IPS-18a (cell line): ENCODE data around the gene PRKG1.

Experiments used
- H3K27ac ChIP-seq: one replicate; pipeline ENCODE4 v1.5.1; 2013; ENCODE audit warnings: low read length
- H3K27me3 ChIP-seq: one replicate; pipeline ENCODE4 v1.6.1; 2013; ENCODE audit warnings: mild to moderate bottlenecking, low read length; ENCODE audit not compliant: control insufficient read depth, insufficient read depth
- H3K36me3 ChIP-seq: one replicate; pipeline ENCODE4 v1.6.1; 2013; ENCODE audit warnings: low read depth, low read length; ENCODE audit not compliant: control insufficient read depth
- H3K4me1 ChIP-seq: one replicate; pipeline ENCODE4 v1.6.1; 2013; ENCODE audit warnings: low read depth, low read length; ENCODE audit not compliant: control insufficient read depth
- H3K4me3 ChIP-seq: one replicate; pipeline ENCODE4 v1.5.1; 2013; ENCODE audit warnings: low read length
- H3K9ac ChIP-seq: one replicate; pipeline ENCODE4 v1.6.1; 2013; ENCODE audit warnings: mild to moderate bottlenecking, low read length, moderate library complexity
- H3K9me3 ChIP-seq: one replicate; pipeline ENCODE4 v1.6.1; 2013; ENCODE audit warnings: low read depth, low read length; ENCODE audit not compliant: control insufficient read depth

Gene PRKG1

GRCh38 chr10:51767103-51767763, 692.9 kb downstream of the PRKG1 start:
- peaks cover 7% of the 10 kb centered on the region for H3K4me1 ChIP-seq
- no peaks in the 10 kb centered on the region for H3K27me3 ChIP-seq
- H3K9me3 ChIP-seq, result no peaks in the 10 kb centered on the region
- no peak overlapping the region for H3K9ac ChIP-seq
- no peak overlapping the region for H3K27ac ChIP-seq
- H3K4me3 ChIP-seq, result no peak overlapping the region
- H3K36me3 ChIP-seq, result no peaks in the 10 kb centered on the region

GRCh38 chr10:51768886-51769465, 694.7 kb downstream of the PRKG1 start:
- Histone ChIP-seq H3K9ac (no peak overlapping the region), H3K27ac (no peak overlapping the region), H3K4me1 (peaks cover 12% of the 10 kb centered on the region), H3K9me3 (no peaks in the 10 kb centered on the region), H3K36me3 (no peaks in the 10 kb centered on the region), H3K4me3 (no peak overlapping the region), H3K27me3 (no peaks in the 10 kb centered on the region)

- Histone ChIP-seq H3K9me3 (no peaks in the 10 kb centered on the region), H3K4me1 (peaks cover 12% of the 10 kb centered on the region), H3K9ac (no peak overlapping the region), H3K27me3 (no peaks in the 10 kb centered on the region), H3K36me3 (no peaks in the 10 kb centered on the region), H3K4me3 (no peak overlapping the region), H3K27ac (no peak overlapping the region)
These were observed 696.4 kb downstream of the PRKG1 start for GRCh38 chr10:51770709-51771108.

- Histone ChIP-seq H3K4me1 (peaks cover 6% of the 10 kb centered on the region), H3K4me3 (no peak overlapping the region), H3K9ac (no peak overlapping the region), H3K36me3 (no peaks in the 10 kb centered on the region), H3K27me3 (no peaks in the 10 kb centered on the region), H3K9me3 (no peaks in the 10 kb centered on the region), H3K27ac (no peak overlapping the region)
These were observed 698.1 kb downstream of the PRKG1 start for GRCh38 chr10:51772387-51772786.

GRCh38 chr10:51773681-51774080, 699.4 kb downstream of the PRKG1 start:
- Histone ChIP-seq H3K9me3 (no peaks in the 10 kb centered on the region), H3K36me3 (no peaks in the 10 kb centered on the region), H3K4me3 (no peak overlapping the region), H3K4me1 (peaks cover 4% of the 10 kb centered on the region), H3K27ac (no peak overlapping the region), H3K9ac (no peak overlapping the region), H3K27me3 (no peaks in the 10 kb centered on the region)

- Histone ChIP-seq H3K36me3 (no peaks in the 10 kb centered on the region), H3K4me3 (no peak overlapping the region), H3K9ac (no peak overlapping the region), H3K27me3 (no peaks in the 10 kb centered on the region), H3K4me1 (no peaks in the 10 kb centered on the region), H3K27ac (no peak overlapping the region), H3K9me3 (no peaks in the 10 kb centered on the region)
These were observed 709.7 kb downstream of the PRKG1 start for GRCh38 chr10:51783941-51784340.

- Histone ChIP-seq H3K27ac (no peak overlapping the region), H3K4me3 (no peak overlapping the region), H3K9me3 (no peaks in the 10 kb centered on the region), H3K9ac (no peak overlapping the region), H3K36me3 (no peaks in the 10 kb centered on the region), H3K4me1 (no peaks in the 10 kb centered on the region), H3K27me3 (no peaks in the 10 kb centered on the region)
These were observed 711.9 kb downstream of the PRKG1 start for GRCh38 chr10:51786016-51786683.

GRCh38 chr10:51786684-51787035, 712.4 kb downstream of the PRKG1 start:
- no peaks in the 10 kb centered on the region for H3K27me3 ChIP-seq
- H3K36me3 ChIP-seq, result no peaks in the 10 kb centered on the region
- H3K4me1 ChIP-seq, result no peaks in the 10 kb centered on the region
- no peak overlapping the region for H3K27ac ChIP-seq
- no peak overlapping the region for H3K9ac ChIP-seq
- H3K9me3 ChIP-seq, result no peaks in the 10 kb centered on the region
- no peak overlapping the region for H3K4me3 ChIP-seq

GRCh38 chr10:51788273-51788672, 714.0 kb downstream of the PRKG1 start:
- Histone ChIP-seq H3K9ac (no peak overlapping the region), H3K9me3 (no peaks in the 10 kb centered on the region)

GRCh38 chr10:51789118-51789517, 714.8 kb downstream of the PRKG1 start:
- H3K27ac ChIP-seq, result no peak overlapping the region
- H3K4me3 ChIP-seq, result no peak overlapping the region
- H3K9ac ChIP-seq, result no peak overlapping the region
- H3K36me3 ChIP-seq, result no peaks in the 10 kb centered on the region
- H3K4me1 ChIP-seq, result no peaks in the 10 kb centered on the region
- H3K9me3 ChIP-seq, result no peaks in the 10 kb centered on the region
- no peaks in the 10 kb centered on the region for H3K27me3 ChIP-seq

More at GRCh38 chr10:51788273-51788672, 714.0 kb downstream of the PRKG1 start:
- Histone ChIP-seq H3K4me3 (no peak overlapping the region), H3K27ac (no peak overlapping the region), H3K4me1 (no peaks in the 10 kb centered on the region), H3K36me3 (no peaks in the 10 kb centered on the region), H3K27me3 (no peaks in the 10 kb centered on the region)

- Histone ChIP-seq H3K4me3 (no peak overlapping the region), H3K9ac (no peak overlapping the region), H3K36me3 (no peaks in the 10 kb centered on the region), H3K4me1 (no peaks in the 10 kb centered on the region), H3K9me3 (no peaks in the 10 kb centered on the region), H3K27me3 (no peaks in the 10 kb centered on the region), H3K27ac (no peak overlapping the region)
These were observed 715.6 kb downstream of the PRKG1 start for GRCh38 chr10:51789903-51790302.

GRCh38 chr10:51792678-51793077, 718.4 kb downstream of the PRKG1 start:
- Histone ChIP-seq H3K27ac (no peak overlapping the region), H3K4me3 (no peak overlapping the region)

More at GRCh38 chr10:51792678-51793077, 718.4 kb downstream of the PRKG1 start:
- Histone ChIP-seq H3K27me3 (no peaks in the 10 kb centered on the region), H3K9me3 (no peaks in the 10 kb centered on the region), H3K9ac (no peak overlapping the region), H3K36me3 (no peaks in the 10 kb centered on the region), H3K4me1 (no peaks in the 10 kb centered on the region)
